ENCODE results near the gene YIPF2. TPM values are rescaled to one million over a fixed set of nuclear protein-coding genes. Genes with fewer than 3 reads are reported as not detected.

The YIPF2 gene
- total RNA-seq, result 10 to 100 TPM; 21.2 to 34.3 (median 31.5) TPM
- 16.1 TPM for total RNA-seq (2013)
- 13.2 to 52.8 (median 24.4) reads per million in 29 experiments for total RNA-seq

DNA sequence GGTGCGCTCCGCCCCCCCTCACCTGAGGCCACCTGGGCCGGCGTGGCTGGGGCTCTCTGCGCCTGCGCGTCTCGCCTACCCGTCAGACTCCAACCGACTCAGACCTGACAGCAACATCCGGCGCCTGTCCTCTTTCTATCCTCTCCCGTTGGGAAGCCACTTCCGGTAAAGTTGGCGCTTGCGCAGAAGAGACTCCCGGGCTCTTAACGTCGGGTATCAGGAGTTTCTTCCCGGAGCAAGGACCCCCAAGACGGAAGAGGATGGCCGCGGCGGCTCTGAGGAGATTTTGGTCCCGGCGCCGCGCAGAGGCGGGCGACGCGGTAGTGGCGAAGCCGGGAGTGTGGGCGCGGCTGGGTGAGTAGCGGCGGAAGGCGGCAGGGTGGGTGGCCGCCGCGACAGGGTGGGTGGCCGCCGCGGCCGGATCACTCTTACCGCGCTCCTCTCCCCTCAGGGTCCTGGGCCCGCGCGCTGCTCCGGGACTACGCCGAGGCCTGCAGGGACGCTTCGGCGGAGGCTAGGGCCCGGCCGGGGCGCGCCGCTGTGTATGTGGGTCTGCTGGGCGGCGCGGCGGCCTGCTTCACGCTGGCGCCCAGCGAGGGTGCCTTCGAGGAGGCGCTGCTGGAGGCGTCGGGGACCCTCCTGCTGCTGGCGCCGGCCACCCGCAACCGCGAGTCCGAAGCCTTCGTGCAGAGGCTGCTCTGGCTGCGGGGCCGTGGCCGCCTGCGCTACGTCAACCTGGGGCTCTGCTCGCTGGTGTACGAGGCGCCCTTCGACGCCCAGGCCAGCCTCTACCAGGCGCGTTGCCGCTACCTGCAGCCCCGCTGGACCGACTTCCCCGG lies at the start of gene YIPF2, which contains the start of gene TIMM29:
YIPF2 (minus strand) TSS at position 77 of the 839 bp plus-strand sequence. CDS start 229 bp downstream, outside the sequence.
TIMM29 (plus strand) TSS at position 249 of the 839 bp plus-strand sequence; CDS start at position 261, 12 bp downstream.
- Histone ChIP-seq H3K4me1 (ENCODE audit: control insufficient read depth in 1 of 2, extremely low read depth in 1 of 2, insufficient read depth in 2 of 2, low read length in 2 of 2) (peaks cover 13 to 36% of the 10 kb centered on the region in 2 experiments), H3K36me3 (ENCODE audit: control insufficient read depth in 2 of 2, extremely low read depth in 1 of 2, insufficient read depth in 1 of 2, low read length in 1 of 2) (peaks cover 3 to 20% of the 10 kb centered on the region in 2 donors), H3K9me3 (no peaks in the 10 kb centered on the region), H3K4me3 (ENCODE audit: control insufficient read depth in 1 of 2, extremely low read depth in 1 of 2, low read length in 1 of 2) (peak within 1 kb of the TSS; percentile 58 to 79), H3K27me3 (replicated peaks in 1 of 2; ENCODE audit: control insufficient read depth in 2 of 2, extremely low read depth in 1 of 2, insufficient read depth in 2 of 2, low read length in 1 of 2) (no peaks in the 10 kb centered on the region), H3K27ac (ENCODE audit: low read length) (peak within 1 kb of the TSS; percentile 59)
- peaks cover 5% of the 10 kb centered on the region for H3K36me3 Mint-ChIP-seq
- CTCF ChIA-PET, result no interaction called here
- POLR2A ChIA-PET, result interaction anchor here in 1 of 2 donors (0.6 kb wide), 1 partner anchor 410 kb away, joined by 3 read pairs; no protein-coding TSS in a partner anchor
- no peaks in the 10 kb centered on the region for H3K27me3 Mint-ChIP-seq
- peak within 1 kb of the TSS; percentile 90 to 92 (median 91) for H3K4me3 Mint-ChIP-seq
- under 1% methylated on average over 93 of the region's 96 CpGs for WGBS (ENCODE audit: insufficient coverage)
- DNase-seq (peak; percentile 83 to 96 (median 89)), ATAC-seq (replicated peaks in 1 of 4) (peak; percentile 86 to 93 (median 89))
- H3K27ac Mint-ChIP-seq, result peak within 1 kb of the TSS; percentile 87 to 93
- peaks cover 17 to 31% (median 27%) of the 10 kb centered on the region in 3 donors for H3K4me1 Mint-ChIP-seq
- no peaks in the 10 kb centered on the region for H3K9me3 Mint-ChIP-seq

DNA sequence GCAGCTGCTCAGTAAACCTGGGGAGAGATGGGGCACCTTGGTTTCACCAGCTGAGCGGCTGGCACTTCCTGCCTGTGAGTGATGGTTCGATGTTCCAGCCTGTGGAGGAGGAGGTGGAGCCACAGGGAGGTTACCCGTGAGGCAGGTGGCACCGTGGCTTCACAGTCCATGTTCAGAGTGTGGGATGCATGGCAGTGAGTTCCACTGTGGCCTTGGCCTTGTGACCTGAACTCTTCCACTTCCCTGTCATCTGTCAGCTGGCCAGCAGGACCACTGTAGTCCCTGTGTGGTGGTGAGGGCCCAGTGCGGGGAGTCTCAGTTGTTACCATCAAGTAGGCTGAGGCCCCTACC lies 49.3 kb upstream of the YIPF2 start:
- H3K9me3 Mint-ChIP-seq, result no peaks in the 10 kb centered on the region
- POLR2A ChIA-PET, result no interaction called here
- peaks cover 3% of the 10 kb centered on the region for H3K36me3 Mint-ChIP-seq
- no peaks in the 10 kb centered on the region for H3K27me3 Mint-ChIP-seq
- Histone ChIP-seq H3K4me3 (ENCODE audit: control insufficient read depth in 1 of 2, extremely low read depth in 1 of 2, low read length in 1 of 2) (no peak overlapping the region), H3K4me1 (ENCODE audit: control insufficient read depth in 1 of 2, extremely low read depth in 1 of 2, insufficient read depth in 2 of 2, low read length in 2 of 2) (peaks cover 12 to 28% of the 10 kb centered on the region in 2 experiments), H3K36me3 (ENCODE audit: control insufficient read depth in 2 of 2, extremely low read depth in 1 of 2, insufficient read depth in 1 of 2, low read length in 1 of 2) (peaks cover 4 to 5% of the 10 kb centered on the region in 2 donors), H3K27me3 (replicated peaks in 1 of 2; ENCODE audit: control insufficient read depth in 2 of 2, extremely low read depth in 1 of 2, insufficient read depth in 2 of 2, low read length in 1 of 2) (no peaks in the 10 kb centered on the region), H3K9me3 (no peaks in the 10 kb centered on the region), H3K27ac (ENCODE audit: low read length) (no peak overlapping the region)
- peak overlapping the region in 1 of 3 donors; percentile 15 for H3K4me3 Mint-ChIP-seq
- 35% methylated on average over 4 of the region's 5 CpGs for WGBS (ENCODE audit: insufficient coverage)
- peaks cover 29 to 43% (median 39%) of the 10 kb centered on the region in 3 donors for H3K4me1 Mint-ChIP-seq
- peak overlapping the region in 1 of 2 donors; percentile 32 for H3K27ac Mint-ChIP-seq
- CTCF ChIA-PET, result no interaction called here
- no peak for ATAC-seq (replicated peaks in 1 of 4)
- no peak for DNase-seq

DNA sequence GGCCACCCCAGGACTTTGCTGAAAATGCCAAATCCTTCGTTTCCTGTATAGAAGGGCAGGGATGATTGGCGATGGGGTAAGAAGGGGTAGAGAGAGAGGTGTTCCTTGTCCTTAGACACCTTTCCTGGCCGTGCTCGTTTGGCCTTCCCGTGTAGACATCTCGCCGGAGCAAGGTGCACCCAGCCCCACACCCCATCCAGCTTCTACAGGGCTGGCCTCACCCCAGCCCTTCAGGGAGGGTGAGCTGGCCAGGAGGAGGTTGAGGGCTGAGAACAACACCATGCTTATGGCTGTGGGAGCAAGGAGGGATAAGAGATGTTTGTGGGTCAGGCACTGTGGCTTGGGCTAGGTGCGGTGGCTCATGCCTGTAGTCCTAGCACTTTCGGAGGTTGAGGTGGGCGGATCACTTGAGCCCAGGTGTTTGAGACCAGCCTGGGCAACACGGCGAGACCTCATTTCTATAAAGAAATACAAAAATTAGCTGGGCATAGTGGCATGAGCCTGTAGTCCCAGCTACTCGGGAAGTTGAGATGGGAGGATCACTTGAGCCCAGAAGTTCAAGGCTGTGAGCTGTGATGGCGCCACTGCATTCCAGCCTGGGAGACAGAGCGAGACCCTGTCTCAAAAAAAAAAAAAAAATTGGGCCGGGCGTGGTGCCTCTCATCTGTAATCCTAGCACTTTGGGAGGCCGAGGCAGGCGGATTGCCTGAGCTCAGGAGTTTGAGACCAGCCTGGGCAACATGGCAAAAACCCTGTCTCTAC lies 47.9 kb upstream of the YIPF2 start:
- POLR2A ChIA-PET, result no interaction called here
- no peak overlapping the region for H3K4me3 Mint-ChIP-seq

DNA sequence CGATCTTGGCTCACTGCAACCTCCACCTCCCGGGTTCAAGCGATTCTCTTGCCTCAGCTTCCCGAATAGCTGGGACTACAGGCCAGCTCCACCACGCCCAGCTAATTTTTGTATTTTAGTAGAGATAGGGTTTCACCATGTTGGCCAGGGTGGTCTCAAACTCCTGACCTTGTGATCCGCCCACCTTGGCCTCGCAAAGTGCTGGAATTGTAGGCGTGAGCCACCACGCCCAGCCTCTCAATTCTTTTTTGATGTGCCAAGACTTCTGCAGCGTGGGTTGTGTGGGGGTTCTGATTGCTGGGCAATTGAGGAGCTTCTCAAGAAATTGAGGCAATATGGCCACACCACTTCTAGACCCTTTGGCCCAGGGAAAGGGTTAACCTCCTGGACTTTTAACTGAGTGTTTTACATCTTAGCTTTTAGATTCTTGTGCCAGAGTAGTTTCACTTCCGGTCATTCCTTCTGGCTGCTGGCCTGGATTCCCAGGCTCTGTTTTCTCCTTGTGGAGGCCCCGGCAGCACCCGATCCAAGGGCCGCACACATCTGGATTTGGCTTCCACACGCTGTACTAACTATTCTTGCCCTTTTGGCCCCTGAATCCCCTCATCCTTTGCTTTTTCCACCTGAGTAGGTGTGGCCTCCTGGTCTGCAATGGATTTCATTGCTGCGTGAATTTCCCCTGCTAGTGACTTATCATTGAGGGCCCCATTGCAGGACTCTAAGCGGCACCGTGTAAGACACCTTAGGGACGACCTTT lies 47.1 kb upstream of the YIPF2 start:
- POLR2A ChIA-PET, result no interaction called here
- peaks cover 12 to 28% of the 10 kb centered on the region in 2 experiments for H3K4me1 ChIP-seq (ENCODE audit: control insufficient read depth in 1 of 2, extremely low read depth in 1 of 2, insufficient read depth in 2 of 2, low read length in 2 of 2)
- no peak for ATAC-seq (replicated peaks in 1 of 4)
- H3K9me3 ChIP-seq, result no peaks in the 10 kb centered on the region
- H3K36me3 Mint-ChIP-seq, result peaks cover 3% of the 10 kb centered on the region
- no peaks in the 10 kb centered on the region for H3K27me3 ChIP-seq (replicated peaks in 1 of 2; ENCODE audit: control insufficient read depth in 2 of 2, extremely low read depth in 1 of 2, insufficient read depth in 2 of 2, low read length in 1 of 2)
- no peak overlapping the region for H3K4me3 Mint-ChIP-seq
- no peaks in the 10 kb centered on the region for H3K9me3 Mint-ChIP-seq
- CTCF ChIA-PET, result no interaction called here
- no peak overlapping the region for H3K4me3 ChIP-seq (ENCODE audit: control insufficient read depth in 1 of 2, extremely low read depth in 1 of 2, low read length in 1 of 2)
- 97% methylated on average over 13 of the region's 19 CpGs for WGBS (ENCODE audit: insufficient coverage)
- DNase-seq, result no peak
- H3K4me1 Mint-ChIP-seq, result peaks cover 36 to 52% (median 46%) of the 10 kb centered on the region in 3 donors
- no peak overlapping the region for H3K27ac Mint-ChIP-seq
- no peak overlapping the region for H3K27ac ChIP-seq (ENCODE audit: low read length)
- H3K27me3 Mint-ChIP-seq, result no peaks in the 10 kb centered on the region
- peaks cover 0 to 5% of the 10 kb centered on the region in 2 donors for H3K36me3 ChIP-seq (ENCODE audit: control insufficient read depth in 2 of 2, extremely low read depth in 1 of 2, insufficient read depth in 1 of 2, low read length in 1 of 2)

More for the DNA sequence above, 47.9 kb upstream of the YIPF2 start:
- H3K4me1 Mint-ChIP-seq, result peaks cover 34 to 47% (median 40%) of the 10 kb centered on the region in 3 donors
- no peaks in the 10 kb centered on the region for H3K9me3 Mint-ChIP-seq
- 96% methylated on average over 8 of the region's 19 CpGs for WGBS (ENCODE audit: insufficient coverage)
- peak overlapping the region in 1 of 2 donors; percentile 52 for H3K27ac Mint-ChIP-seq
- H3K36me3 Mint-ChIP-seq, result peaks cover 3% of the 10 kb centered on the region
- no peak overlapping the region for H3K4me3 ChIP-seq (ENCODE audit: control insufficient read depth in 1 of 2, extremely low read depth in 1 of 2, low read length in 1 of 2)
- H3K9me3 ChIP-seq, result no peaks in the 10 kb centered on the region
- peaks cover 12 to 28% of the 10 kb centered on the region in 2 experiments for H3K4me1 ChIP-seq (ENCODE audit: control insufficient read depth in 1 of 2, extremely low read depth in 1 of 2, insufficient read depth in 2 of 2, low read length in 2 of 2)
- no peak for ATAC-seq (replicated peaks in 1 of 4)
- H3K27me3 Mint-ChIP-seq, result no peaks in the 10 kb centered on the region
- H3K27ac ChIP-seq (ENCODE audit: low read length), result no peak overlapping the region
- CTCF ChIA-PET, result interaction anchor here (0.5 to 0.6 kb wide), 3 partner anchors 34 to 591 kb away, joined by 3 read pairs; no protein-coding TSS in a partner anchor
- H3K27me3 ChIP-seq (replicated peaks in 1 of 2; ENCODE audit: control insufficient read depth in 2 of 2, extremely low read depth in 1 of 2, insufficient read depth in 2 of 2, low read length in 1 of 2), result no peaks in the 10 kb centered on the region
- peaks cover 4 to 5% of the 10 kb centered on the region in 2 donors for H3K36me3 ChIP-seq (ENCODE audit: control insufficient read depth in 2 of 2, extremely low read depth in 1 of 2, insufficient read depth in 1 of 2, low read length in 1 of 2)
- DNase-seq, result no peak

DNA sequence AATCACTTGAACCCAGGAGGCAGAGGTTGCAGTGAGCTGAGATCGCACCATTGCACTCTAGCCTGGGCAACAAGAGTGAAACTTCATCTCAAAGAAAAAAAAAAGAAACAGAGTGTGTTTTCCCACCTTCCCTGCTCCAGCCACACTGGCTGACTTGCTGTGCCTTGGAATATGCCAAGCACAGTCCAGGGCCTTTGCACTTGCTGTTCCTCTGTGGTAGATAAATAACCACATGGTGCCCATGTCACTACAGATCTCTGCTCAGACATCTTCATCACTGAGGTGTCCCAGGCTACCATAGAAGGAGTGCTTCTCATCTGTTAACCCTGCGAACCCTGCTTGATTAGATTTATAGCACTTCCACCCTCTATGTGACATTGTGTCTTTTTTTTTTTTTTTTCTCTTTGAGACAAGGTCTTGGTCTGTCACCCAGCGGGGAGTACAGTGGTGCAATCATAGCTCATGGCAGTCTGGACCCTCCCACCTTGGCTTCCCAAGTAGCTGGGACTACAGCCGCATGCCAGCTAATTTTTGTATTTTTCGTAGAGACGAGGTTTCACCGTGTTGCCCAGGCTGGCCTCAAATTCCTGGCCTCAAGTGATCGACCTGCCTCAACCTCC lies 42.8 kb upstream of the YIPF2 start:
- Histone ChIP-seq H3K9me3 (no peaks in the 10 kb centered on the region), H3K27ac (ENCODE audit: low read length) (no peak overlapping the region), H3K4me1 (ENCODE audit: control insufficient read depth in 1 of 2, extremely low read depth in 1 of 2, insufficient read depth in 2 of 2, low read length in 2 of 2) (peaks cover 11 to 22% of the 10 kb centered on the region in 2 experiments), H3K36me3 (ENCODE audit: control insufficient read depth in 2 of 2, extremely low read depth in 1 of 2, insufficient read depth in 1 of 2, low read length in 1 of 2) (peaks cover 0 to 5% of the 10 kb centered on the region in 2 donors), H3K27me3 (replicated peaks in 1 of 2; ENCODE audit: control insufficient read depth in 2 of 2, extremely low read depth in 1 of 2, insufficient read depth in 2 of 2, low read length in 1 of 2) (no peaks in the 10 kb centered on the region), H3K4me3 (ENCODE audit: control insufficient read depth in 1 of 2, extremely low read depth in 1 of 2, low read length in 1 of 2) (no peak overlapping the region)
- POLR2A ChIA-PET, result no interaction called here
- Mint-ChIP-seq H3K4me3 (no peak overlapping the region), H3K27ac (no peak overlapping the region), H3K36me3 (peaks cover 3% of the 10 kb centered on the region), H3K9me3 (no peaks in the 10 kb centered on the region), H3K4me1 (peaks cover 52 to 60% (median 54%) of the 10 kb centered on the region in 3 donors), H3K27me3 (no peaks in the 10 kb centered on the region)
- 97% methylated on average over 5 of the region's 8 CpGs for WGBS (ENCODE audit: insufficient coverage)
- no peak for DNase-seq
- CTCF ChIA-PET, result interaction anchor here in 1 of 2 donors (0.7 kb wide), 1 partner anchor 64 kb away, joined by 3 read pairs; no protein-coding TSS in a partner anchor
- no peak for ATAC-seq (replicated peaks in 1 of 4)

All from T-cell (primary cell).